ENCODE measurements around the gene MEOX1.
A peak's percentile ranks its signal among the peaks of the same experiment; 100 is the strongest.

MEOX1 gene

DNA sequence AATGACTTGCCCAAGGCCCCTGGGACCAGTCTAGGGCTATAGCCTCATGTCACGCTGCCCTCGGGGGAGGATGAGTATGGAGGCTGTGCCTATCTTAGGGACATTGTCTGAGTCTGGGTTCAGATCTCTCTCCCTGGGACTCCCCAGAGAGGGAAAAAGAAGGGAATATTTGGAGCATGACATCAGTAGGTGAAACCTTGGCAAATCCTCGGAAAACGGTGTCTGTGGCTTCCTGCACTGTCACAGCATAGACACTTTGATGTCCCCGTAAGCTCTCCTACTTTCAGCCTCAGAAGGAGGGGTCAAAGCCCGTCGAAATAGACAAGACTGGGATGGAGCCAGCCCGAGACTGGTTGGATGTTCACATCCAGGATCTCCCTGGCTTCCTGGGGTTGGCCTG is 11.3 kb downstream of the MEOX1 start:
- no peak for DNase-seq

DNA sequence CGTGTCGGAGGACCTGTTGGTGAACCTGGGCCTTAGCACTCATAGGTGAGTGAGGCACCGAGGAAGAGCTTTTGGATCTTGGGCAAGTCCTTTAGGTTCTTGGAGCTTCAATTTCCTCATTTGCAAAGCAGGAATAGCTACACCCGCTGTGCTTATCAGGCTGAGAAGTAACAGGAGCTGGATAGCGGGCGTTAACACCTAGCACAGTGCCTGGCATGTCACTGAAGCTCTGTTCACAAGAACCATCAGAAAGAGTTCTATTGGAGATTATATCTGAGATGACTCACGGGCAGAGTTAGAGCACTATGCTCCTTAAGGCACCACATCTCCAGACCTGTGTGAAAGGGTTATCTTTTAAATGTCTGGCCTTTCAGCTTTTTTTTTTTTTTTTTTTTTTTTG is 12.8 kb downstream of the MEOX1 start:
- no peak for DNase-seq

DNA sequence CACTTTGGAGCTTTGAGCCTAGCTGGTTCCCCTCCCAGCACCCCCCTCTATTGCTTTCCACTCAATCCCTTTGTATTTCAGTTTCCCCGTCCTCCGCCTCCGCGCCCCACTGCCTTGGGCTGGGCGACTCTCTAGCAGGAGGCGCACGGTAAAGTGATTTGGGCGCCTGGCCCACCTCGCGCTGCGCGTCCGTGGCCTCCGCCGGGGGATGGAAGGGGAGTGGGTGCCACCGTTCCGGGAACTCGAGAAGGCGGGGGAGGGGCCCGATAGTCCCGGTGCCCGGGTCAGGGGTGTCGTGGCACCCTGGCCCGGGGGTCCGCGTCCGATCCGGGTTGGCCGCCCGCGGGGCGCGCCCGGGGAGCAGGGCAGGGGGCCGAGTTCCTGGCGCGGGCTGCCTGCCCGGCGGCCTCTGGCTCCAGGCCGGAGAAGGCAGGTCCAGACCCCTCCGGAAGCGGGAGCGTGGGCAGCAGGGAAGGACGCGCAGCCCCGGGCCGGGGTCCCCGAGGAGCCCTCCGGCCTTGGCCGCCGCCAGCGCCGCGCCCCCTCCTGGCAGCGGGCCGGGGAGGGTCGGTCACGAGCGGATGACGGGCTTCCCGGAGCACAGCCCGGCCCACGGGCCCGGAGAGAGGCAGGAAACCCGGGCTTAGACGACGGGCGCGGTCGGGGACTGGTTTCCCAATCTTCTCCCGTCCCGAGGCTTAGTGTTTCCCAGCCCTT is 15.8 kb downstream of the MEOX1 start:
- DNase-seq, result no peak

DNA sequence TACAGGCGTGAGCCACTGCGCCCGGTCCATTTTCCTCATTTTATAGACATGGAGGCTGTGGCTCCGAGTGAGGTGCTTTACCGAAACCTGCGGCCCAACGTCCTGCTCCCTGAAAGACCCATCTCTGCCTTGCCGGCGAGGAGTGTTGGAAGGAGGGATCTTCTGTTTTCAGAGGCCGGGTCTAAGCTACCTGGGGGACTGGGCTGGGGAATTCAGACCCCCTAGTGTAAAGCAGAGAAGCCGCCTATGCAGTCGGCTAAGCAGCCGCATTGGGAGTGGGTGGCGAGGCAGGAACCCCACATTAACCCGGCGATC is 16.3 kb downstream of the MEOX1 start:
- DNase-seq, result no peak

DNA sequence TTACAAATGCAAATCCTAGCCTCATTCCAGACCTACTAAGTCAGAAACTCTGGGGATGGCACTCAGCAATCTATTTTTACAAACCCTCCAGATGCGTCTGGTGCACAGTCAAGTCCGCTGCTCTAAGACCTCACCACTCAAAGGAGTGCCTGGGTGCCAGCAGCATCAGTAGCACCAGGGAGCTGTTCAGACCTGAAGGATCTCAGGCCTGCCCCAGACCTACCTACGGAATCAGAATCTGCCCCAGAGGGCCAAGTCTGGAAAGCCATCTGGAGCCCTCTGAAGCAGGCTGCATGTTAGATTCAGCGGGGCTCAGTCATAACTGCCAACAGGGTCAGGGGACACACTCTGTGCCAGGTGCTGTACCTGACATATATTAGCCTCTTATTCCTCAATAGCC is 17.6 kb downstream of the MEOX1 start:
- peak in 1 of 2 experiments; percentile 30 for DNase-seq

- no peak for DNase-seq
Observed at GRCh38 chr17:43641416-43641815, 20.3 kb downstream of the MEOX1 start.

DNA sequence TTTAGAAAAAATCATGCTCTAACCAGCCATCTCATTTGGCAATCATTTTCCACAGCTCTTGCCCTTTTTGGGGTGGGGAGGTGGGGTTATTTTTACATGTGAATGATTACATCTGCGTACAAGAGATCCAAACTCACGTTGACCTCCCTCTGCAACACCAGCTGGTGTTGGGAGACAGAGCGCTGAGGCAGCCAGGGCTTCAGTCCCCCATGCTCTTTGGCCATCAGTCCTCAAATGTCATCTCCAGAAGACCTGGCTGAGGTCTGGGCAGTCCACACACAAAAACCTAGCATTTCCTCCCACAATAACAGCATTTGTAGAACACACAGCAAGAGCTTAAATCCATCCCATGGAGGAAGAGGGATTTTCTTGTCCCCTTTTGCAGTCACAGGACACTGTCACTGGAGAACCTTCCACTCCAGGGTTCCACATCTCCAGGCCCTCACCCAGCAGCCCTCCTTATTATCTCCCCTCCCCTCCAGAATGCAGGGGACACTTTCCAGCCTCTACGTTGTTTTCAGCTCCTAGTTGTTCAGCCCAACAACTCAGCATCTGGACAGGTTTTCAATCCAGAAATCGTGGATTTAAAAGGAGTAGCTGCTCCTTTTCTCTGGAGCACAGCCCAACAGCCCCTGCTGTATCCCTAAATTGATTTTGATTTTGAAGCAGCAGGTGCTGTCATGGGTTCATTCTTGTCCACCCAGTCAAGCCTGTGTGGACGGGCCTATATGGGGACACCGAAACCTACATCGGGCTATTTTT is 21.1 kb downstream of the MEOX1 start:
- no peak for DNase-seq

DNA sequence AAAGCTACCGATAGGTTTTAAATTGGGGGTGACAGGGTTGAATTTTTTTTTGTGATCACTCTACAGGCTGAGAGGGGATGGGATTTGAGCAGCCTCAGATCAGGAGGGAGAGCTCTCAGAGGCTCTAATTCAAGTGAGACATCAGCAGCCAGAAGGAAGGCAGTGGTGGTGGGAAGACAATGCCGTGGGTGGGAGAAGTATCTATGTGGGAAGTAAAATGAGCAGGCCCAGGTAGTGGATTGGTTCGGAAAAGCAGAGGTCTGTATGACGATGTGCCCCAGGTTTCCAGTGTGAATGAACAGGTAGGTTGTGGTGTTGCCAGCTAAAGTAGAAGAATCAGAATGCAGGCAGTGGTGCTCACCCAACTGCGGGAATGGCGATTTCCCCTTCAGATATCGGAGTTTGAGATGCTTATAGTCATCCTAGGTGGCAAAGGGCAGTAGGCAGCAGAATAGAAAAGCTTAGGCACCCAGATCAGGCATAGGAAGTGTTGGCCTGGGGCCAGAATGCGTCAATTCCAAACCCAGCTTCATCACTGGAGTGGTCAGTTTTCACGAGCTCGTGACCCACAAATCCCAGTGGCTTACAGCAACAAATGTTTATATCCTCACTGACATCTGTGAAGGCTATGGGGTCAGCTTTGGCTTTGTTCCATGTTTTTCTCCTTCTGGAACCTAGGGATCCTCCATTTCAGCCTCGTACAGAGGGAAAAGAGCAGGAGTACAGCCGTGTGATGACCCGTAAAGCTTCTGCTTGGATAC is 24.0 kb downstream of the MEOX1 start:
- no peak for DNase-seq

DNA sequence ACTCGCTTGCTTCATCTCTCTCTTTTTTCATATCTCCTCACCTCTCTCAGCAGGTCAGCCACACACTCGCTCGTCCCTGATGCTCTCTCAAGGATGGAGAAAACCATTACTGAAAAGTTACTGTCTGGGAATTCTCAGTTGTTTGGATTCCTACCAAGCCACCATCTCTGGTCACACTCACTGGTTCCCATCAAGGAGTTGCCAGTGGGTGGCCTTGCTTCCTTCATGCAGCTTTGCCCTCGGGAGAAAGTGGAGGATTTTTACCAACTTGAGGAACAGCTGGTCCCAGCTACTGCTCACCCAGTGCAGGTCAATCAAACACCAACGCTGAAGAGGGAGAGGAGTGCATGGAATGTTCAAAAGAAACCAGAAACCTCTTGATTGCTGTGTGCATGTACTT is 25.3 kb downstream of the MEOX1 start:
- DNase-seq, result no peak

- DNase-seq, result no peak
Observed at GRCh38 chr17:43634591-43635125, 27.1 kb downstream of the MEOX1 start.

DNA sequence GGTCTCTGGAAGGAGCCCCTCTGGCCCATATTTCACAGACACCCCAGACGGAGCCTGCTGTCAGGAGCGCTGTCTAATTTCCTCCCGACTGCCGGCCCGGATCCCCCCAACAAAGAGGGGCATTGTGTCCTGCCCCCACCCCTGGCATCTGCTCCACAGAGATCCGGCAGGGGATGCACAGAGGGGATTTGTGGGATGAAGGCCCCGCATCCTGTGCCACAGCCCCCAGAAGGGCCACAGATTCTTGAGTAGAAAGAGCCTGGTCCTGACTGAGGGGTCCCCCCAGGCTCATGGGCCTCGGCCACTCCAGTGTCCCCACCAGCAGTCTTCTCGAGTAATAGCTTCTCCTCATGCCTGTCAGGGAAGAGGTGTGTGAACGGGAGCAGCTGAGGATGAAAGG is 29.5 kb downstream of the MEOX1 start:
- no peak for DNase-seq

DNA sequence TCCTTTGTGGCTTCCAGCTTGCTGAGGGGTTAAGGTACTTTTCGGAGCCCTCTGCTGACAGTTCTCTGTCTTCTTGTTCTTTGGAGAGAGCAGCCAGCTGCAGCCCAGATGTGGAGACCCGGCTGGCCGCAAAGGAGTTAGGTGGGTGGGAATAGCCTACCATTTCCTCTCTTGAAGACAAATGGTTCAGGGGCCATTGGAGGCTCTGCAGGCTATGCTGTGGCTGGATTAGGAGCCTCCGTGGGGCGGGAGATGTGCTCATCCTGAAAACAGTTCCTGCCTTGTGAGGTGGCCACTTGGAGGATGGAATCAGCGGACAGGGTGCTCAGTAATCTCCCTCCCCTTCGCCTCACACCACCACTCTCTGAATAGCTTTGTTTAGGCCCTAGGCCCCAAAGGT is 30.3 kb downstream of the MEOX1 start:
- no peak for DNase-seq

GRCh38 chr17:43628089-43628650 is 33.6 kb downstream of the MEOX1 start:
- no peak for DNase-seq

- no peak for DNase-seq
Observed at GRCh38 chr17:43627653-43628052, 34.1 kb downstream of the MEOX1 start.

DNA sequence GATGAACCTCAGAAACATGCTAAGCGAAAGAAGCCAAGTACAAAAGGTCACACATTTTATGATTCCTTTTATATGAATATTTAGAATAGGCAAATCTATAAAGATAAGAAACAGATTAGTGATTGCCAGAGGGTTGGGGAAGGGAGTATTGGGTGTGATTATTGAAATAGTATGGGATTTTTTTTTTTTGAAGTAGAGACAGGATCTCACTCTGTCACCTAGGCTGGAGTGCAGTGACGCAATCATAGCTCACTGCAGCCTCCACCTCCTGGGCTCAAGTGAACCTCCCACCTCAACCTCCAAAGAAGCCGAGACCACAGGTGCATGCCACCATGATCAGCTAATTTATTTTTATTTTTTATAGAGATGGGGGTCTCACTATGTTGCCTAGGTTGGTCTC is 35.7 kb downstream of the MEOX1 start:
- DNase-seq, result no peak

GRCh38 chr17:43625606-43626005 is 36.1 kb downstream of the MEOX1 start:
- DNase-seq, result no peak

DNA sequence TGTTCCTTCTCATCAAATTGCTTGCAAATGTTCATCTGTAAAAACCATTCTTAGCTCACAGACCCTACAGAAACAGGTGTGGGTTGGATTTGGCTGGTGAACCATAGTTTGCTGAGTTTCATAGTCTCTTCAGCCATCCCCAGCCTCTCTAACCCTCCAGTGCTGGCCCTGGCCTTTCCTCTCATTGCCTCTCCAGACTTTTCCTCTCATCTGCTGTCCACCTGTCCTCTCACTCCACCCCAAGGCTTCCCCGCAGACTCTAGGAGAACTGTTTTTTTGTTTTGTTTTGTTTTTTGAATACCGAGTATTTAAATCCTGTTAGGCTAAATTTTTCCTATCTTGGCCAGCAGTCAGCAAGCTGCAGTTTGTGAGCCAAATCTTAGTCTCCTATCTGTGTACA is 41.1 kb downstream of the MEOX1 start:
- no peak for DNase-seq

GRCh38 chr17:43620147-43620546 is 41.6 kb downstream of the MEOX1 start:
- DNase-seq, result no peak

DNA sequence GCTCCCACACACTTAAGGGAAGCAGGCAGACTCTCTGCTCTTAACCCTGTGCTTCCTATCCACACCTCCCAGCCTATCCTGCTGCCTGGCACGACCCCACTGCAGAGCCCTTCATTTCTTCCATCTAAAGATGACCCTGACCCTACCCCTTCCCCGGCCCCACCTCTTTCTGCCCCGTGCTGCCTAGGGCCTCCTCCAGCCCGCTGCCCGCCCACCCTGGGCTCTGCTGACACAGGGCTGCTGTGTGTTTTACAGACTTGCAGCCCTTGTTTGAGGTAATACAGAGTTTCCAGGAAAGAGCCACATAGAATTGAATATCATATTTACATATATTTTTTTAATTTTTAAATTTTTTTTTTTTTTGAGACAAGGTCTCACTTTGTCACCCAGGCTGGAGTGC is 42.0 kb downstream of the MEOX1 start:
- DNase-seq, result no peak

- no peak for DNase-seq
Observed at GRCh38 chr17:43618276-43618675, 43.4 kb downstream of the MEOX1 start.

DNA sequence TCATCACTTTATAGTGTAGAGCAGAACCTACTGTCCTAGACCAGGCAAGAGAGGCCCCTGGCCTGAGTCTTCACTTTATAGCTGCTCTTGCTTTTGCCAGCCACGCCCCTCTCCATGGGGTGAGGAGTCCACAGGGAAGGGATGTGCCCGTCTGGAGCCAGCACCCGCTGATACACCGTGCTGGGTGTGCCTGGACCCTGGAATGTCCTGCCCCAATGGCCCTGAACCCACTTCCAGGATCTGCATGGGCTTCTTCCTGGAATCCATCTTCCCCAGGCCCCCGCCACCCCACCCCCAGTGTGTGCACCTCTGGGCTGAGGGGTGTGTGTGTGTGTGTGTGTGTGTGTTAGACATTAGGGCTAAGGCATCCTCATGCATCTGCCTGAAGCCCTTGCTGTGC is 44.9 kb downstream of the MEOX1 start:
- no peak for DNase-seq

- DNase-seq, result no peak
Observed at GRCh38 chr17:43616421-43616820, 45.3 kb downstream of the MEOX1 start.

DNA sequence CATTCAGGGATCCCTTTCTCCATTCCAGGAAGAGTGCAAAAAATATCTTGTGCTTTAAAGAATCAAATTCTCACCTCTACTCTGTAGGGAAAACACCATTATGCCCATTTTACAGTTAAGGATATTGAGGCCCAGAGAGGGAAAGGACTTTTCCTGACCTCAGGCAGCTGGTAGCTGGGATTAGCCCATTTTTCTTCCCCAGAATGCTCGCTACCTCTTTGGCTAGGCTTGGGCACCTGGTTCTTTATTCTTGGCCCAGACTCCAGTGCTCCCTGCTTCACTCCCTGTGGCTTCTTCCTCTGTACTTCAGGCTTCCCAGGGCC is 45.7 kb downstream of the MEOX1 start:
- no peak for DNase-seq
